Germinal center (tissue), 1 donor: ENCODE measurements around the gene LPIN1.
A peak's percentile ranks its signal among the peaks of the same experiment; 100 is the strongest.
"Not testable (repeated sequence)": the region's sequence is repeated elsewhere in the genome, so short reads cannot be mapped to it uniquely, and the experiment has no call there.

Source experiments
- DNase-seq: peaks from one replicate; pipeline ENCODE4 v3.0.0; 2012; ENCODE audit warnings: mixed read lengths, low spot score

LPIN1 gene

GRCh38 chr2:11744631-11745394, 1.6 kb upstream of the LPIN1 start:
- no peak for DNase-seq

GRCh38 chr2:11745613-11746375, 638 bp upstream of the LPIN1 start:
- DNase-seq = no peak

GRCh38 chr2:11746807-11747459, 501 bp downstream of the LPIN1 start:
- DNase-seq = no peak

GRCh38 chr2:11748018-11748860, 1.8 kb downstream of the LPIN1 start:
- no peak for DNase-seq

GRCh38 chr2:11748861-11749645, 2.6 kb downstream of the LPIN1 start:
- no peak for DNase-seq

GRCh38 chr2:11749646-11750349, 3.4 kb downstream of the LPIN1 start:
- peak; percentile 51 for DNase-seq

GRCh38 chr2:11750422-11750821, 4.0 kb downstream of the LPIN1 start:
- peak; percentile 66 for DNase-seq

- DNase-seq = no peak
Measured at GRCh38 chr2:11750917-11751316, 4.5 kb downstream of the LPIN1 start.

GRCh38 chr2:11752906-11753305, 6.5 kb downstream of the LPIN1 start:
- no peak for DNase-seq

- DNase-seq = peak; percentile 81
Measured at GRCh38 chr2:11753452-11753885, 7.0 kb downstream of the LPIN1 start.

GRCh38 chr2:11753886-11754699, 7.7 kb downstream of the LPIN1 start:
- peak; percentile 47 for DNase-seq

GRCh38 chr2:11754700-11755015, 8.2 kb downstream of the LPIN1 start:
- no peak for DNase-seq

- no peak for DNase-seq
Measured at GRCh38 chr2:11757101-11757500, 10.7 kb downstream of the LPIN1 start.

GRCh38 chr2:11758187-11758586, 11.8 kb downstream of the LPIN1 start:
- DNase-seq = no peak

- no peak for DNase-seq
Measured at GRCh38 chr2:11758647-11759046, 12.2 kb downstream of the LPIN1 start.

- not testable (repeated sequence) for DNase-seq
Measured at GRCh38 chr2:11759182-11759975, 12.9 kb downstream of the LPIN1 start.

- DNase-seq = no peak
Measured at GRCh38 chr2:11761259-11761658, 14.8 kb downstream of the LPIN1 start.

GRCh38 chr2:11762031-11762430, 15.6 kb downstream of the LPIN1 start:
- no peak for DNase-seq
